ENCODE data around the gene SERTAD4. TPM values are rescaled to one million over a fixed set of nuclear protein-coding genes. Genes with fewer than 3 reads are reported as not detected.

SERTAD4 gene
- total and polyA plus RNA-seq, 10 of the 15 experiments (the other 5 are each of a cell fraction or from before 2014, with no cell fraction given), result not detected

DNA sequence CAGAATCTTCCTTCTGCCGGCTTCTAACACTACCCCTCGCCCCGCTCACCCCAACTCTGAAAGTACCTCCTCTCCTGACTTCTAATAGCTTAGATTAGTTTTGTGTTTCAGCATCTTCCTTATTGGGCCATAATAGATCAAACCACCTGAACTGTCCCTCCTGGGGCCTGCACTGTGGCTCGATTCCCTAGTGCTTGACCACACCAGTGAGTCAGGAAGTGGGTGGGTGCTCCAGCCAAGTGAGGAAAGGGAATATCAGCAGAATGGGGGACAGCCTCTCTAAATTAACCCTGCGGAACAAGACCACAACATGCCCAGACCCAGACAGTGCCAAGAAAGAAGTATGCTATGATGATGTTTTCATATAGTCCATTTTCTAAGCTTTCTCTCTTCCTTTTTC lies 8.5 kb downstream of the SERTAD4 start (continued):
- TF ChIP-seq ZBTB33 (IDR thresholded peaks at IDR 0.05), result no peak
- TF ChIP-seq JUNB (IDR thresholded peaks at IDR 0.05), result no peak
- TF ChIP-seq ATF2 (IDR thresholded peaks at IDR 0.05; ENCODE audit: low read length), result no peak

- ATAC-seq, result no peak
- no peak for TF ChIP-seq MLLT1 (IDR thresholded peaks at IDR 0.05)
- TF ChIP-seq, protein P1, sequence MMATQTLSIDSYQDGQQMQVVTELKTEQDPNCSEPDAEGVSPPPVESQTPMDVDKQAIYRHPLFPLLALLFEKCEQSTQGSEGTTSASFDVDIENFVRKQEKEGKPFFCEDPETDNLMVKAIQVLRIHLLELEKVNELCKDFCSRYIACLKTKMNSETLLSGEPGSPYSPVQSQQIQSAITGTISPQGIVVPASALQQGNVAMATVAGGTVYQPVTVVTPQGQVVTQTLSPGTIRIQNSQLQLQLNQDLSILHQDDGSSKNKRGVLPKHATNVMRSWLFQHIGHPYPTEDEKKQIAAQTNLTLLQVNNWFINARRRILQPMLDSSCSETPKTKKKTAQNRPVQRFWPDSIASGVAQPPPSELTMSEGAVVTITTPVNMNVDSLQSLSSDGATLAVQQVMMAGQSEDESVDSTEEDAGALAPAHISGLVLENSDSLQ (IDR thresholded peaks at IDR 0.05), result no peak
- no peak for TF ChIP-seq ZNF592 (IDR thresholded peaks at IDR 0.05)
- no peak for TF ChIP-seq ZZZ3 (IDR thresholded peaks at IDR 0.05; ENCODE audit: control insufficient read depth, insufficient read length, low read depth)
- TF ChIP-seq, protein P2, sequence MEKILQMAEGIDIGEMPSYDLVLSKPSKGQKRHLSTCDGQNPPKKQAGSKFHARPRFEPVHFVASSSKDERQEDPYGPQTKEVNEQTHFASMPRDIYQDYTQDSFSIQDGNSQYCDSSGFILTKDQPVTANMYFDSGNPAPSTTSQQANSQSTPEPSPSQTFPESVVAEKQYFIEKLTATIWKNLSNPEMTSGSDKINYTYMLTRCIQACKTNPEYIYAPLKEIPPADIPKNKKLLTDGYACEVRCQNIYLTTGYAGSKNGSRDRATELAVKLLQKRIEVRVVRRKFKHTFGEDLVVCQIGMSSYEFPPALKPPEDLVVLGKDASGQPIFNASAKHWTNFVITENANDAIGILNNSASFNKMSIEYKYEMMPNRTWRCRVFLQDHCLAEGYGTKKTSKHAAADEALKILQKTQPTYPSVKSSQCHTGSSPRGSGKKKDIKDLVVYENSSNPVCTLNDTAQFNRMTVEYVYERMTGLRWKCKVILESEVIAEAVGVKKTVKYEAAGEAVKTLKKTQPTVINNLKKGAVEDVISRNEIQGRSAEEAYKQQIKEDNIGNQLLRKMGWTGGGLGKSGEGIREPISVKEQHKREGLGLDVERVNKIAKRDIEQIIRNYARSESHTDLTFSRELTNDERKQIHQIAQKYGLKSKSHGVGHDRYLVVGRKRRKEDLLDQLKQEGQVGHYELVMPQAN (conservative IDR thresholded peaks at IDR 0.05), result no peak
- TF ChIP-seq LARP7 (IDR thresholded peaks at IDR 0.05), result no peak
These were observed 12.3 kb downstream of the SERTAD4 start for GRCh38 chr1:210244746-210245367.

More at GRCh38 chr1:210244746-210245367, 12.3 kb downstream of the SERTAD4 start:
- FAIRE-seq (no peak), DNase-seq (ENCODE audit: low read depth, low spot score) (no peak)
- ChIA-PET RAD21 (ENCODE audit: unreplicated experiment) (no interaction called here), CTCF (no interaction called here), SMC1A (ENCODE audit: uncharacterized antibody, unreplicated experiment) (interaction anchor here (1.2 kb wide), 1 partner anchor 8 kb away, joined by 4 read pairs; no protein-coding TSS in a partner anchor), POLR2A (no interaction called here)
- peaks cover 0 to 2% of the 10 kb centered on the region in 2 experiments; a peak in 2 of 4 replicates for H3K27me3 ChIP-seq (replicated peaks in 1 of 2; ENCODE audit: control insufficient read depth in 2 of 2, insufficient read depth in 2 of 2, low read length in 1 of 2)
- no peaks in the 10 kb centered on the region for H3K4me1 ChIP-seq (ENCODE audit: control insufficient read depth, insufficient read depth, low read length)
- H2AFZ ChIP-seq (ENCODE audit: control insufficient read depth, low read depth, low read length), result no peak overlapping the region
- no peak overlapping the region for H3K4me2 ChIP-seq (ENCODE audit: control insufficient read depth, insufficient read depth)
- no peak overlapping the region for H3K9ac ChIP-seq (ENCODE audit: control insufficient read depth, insufficient read depth, low read length)
- in situ Hi-C loops (cut with MboI) (no loop called here), intact Hi-C loops (cut with micrococcal nuclease; ENCODE audit: unreplicated experiment) (no loop called here)
- 39% methylated on average over 6 of the region's 6 CpGs for WGBS (ENCODE audit: insufficient coverage, insufficient replicate concordance, low lambda C conversion rate, missing lambda C conversion rate)
- H3K79me2 ChIP-seq (ENCODE audit: control insufficient read depth, insufficient read depth, low read length), result no peaks in the 10 kb centered on the region
- H4K20me1 ChIP-seq (ENCODE audit: control insufficient read depth, insufficient read depth), result no peaks in the 10 kb centered on the region
- H3K9me3 ChIP-seq (replicated peaks; ENCODE audit: control insufficient read depth, insufficient read depth, low read length), result no peaks in the 10 kb centered on the region
- no TSS peak for BruUV-seq (replicated peaks)
- no peak overlapping the region for H3K27ac ChIP-seq (ENCODE audit: control insufficient read depth, insufficient read depth)
- no peaks in the 10 kb centered on the region for H3K36me3 ChIP-seq (ENCODE audit: control insufficient read depth in 2 of 2, insufficient read depth in 2 of 2, low read length in 1 of 2)
- no peak overlapping the region for H3K4me3 ChIP-seq
